Gastrocnemius medialis (tissue), 4 donors: Measurements from ENCODE around the gene APH1B.

Experiments used
- CTCF ChIP-seq, 5 experiments: fragments of 450-650 bp in 3 of 5; fragments of 200-600 bp in 2 of 5; sonication (generic) in 2 of 5; IDR thresholded peaks in 4 of 5; conservative IDR thresholded peaks in 1 of 5; 1 replicate in 4 of 5; 2 replicates in 1 of 5; pipeline ENCODE4 v1.5.1; 2016 to 2019; ENCODE audit warnings: antibody characterized with exemption in 5 of 5, mild to moderate bottlenecking in 3 of 5, moderate library complexity in 3 of 5
- POLR2A ChIP-seq, 2 donors: fragments of 450-650 bp; IDR thresholded peaks; one replicate each; pipeline ENCODE4 v1.6.1; 2017; ENCODE audit warnings: antibody characterized with exemption in 2 of 2, mild to moderate bottlenecking in 2 of 2, moderate library complexity in 2 of 2

DNA sequence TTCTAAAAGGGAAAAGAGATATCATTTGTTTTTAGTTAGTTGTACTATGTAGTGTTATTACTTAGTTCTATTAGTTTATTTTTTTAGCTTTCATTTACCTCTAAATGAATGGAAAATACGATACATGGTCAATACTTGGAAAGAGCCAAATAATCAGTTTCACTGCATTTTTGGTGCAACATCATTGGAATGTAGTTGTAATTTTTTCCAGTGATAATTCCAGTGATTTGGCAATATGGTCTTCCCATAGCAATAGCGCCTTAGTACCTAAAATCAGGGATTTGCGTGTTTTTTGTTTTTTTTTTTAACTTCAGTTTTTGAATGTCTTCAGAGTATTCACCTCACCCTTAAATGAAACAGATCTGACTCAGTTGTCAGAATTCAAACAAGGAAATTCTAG lies 46.2 kb upstream of the APH1B start:
- TF ChIP-seq CTCF (IDR thresholded peaks at IDR 0.05 in 4 of 5, conservative IDR thresholded peaks at IDR 0.05 in 1 of 5): no peak
- TF ChIP-seq POLR2A (IDR thresholded peaks at IDR 0.05): no peak
